Rectal smooth muscle tissue (tissue), 1 donor: ENCODE measurements around the gene TRIM33.
"Not testable (repeated sequence)": the region's sequence is repeated elsewhere in the genome, so short reads cannot be mapped to it uniquely, and the experiment has no call there.

Experiments used
- H3K27ac ChIP-seq: one replicate; pipeline ENCODE4 v1.7.0; 2013; ENCODE audit warnings: low read depth, low read length, inconsistent platforms
- H3K27me3 ChIP-seq: one replicate; pipeline ENCODE4 v1.7.0; 2013; ENCODE audit warnings: low read length; ENCODE audit not compliant: control insufficient read depth, insufficient read depth
- H3K36me3 ChIP-seq: one replicate; pipeline ENCODE4 v1.7.0; 2013; ENCODE audit warnings: low read length; ENCODE audit not compliant: control insufficient read depth, insufficient read depth
- H3K4me1 ChIP-seq: one replicate; pipeline ENCODE4 v1.7.0; 2013; ENCODE audit warnings: low read length; ENCODE audit not compliant: control insufficient read depth, insufficient read depth
- H3K4me3 ChIP-seq: one replicate; pipeline ENCODE4 v1.7.0; 2013; ENCODE audit warnings: low read length
- H3K9ac ChIP-seq: one replicate; pipeline ENCODE4 v1.7.0; 2013; ENCODE audit warnings: low read length

TRIM33 gene

GRCh38 chr1:114456586-114456985 is 54.4 kb downstream of the TRIM33 start:
- Histone ChIP-seq H3K9ac (no peak overlapping the region), H3K4me1 (no peaks in the 10 kb centered on the region), H3K4me3 (no peak overlapping the region), H3K36me3 (peaks cover 5% of the 10 kb centered on the region), H3K27ac (no peak overlapping the region), H3K27me3 (no peaks in the 10 kb centered on the region)

- Histone ChIP-seq H3K27ac (no peak overlapping the region), H3K9ac (no peak overlapping the region), H3K4me1 (no peaks in the 10 kb centered on the region), H3K36me3 (peaks cover 5% of the 10 kb centered on the region), H3K27me3 (no peaks in the 10 kb centered on the region), H3K4me3 (no peak overlapping the region)
These were observed 55.8 kb downstream of the TRIM33 start for GRCh38 chr1:114455102-114455785.

GRCh38 chr1:114454539-114454938 is 56.5 kb downstream of the TRIM33 start:
- Histone ChIP-seq H3K9ac (no peak overlapping the region), H3K27ac (no peak overlapping the region), H3K4me3 (no peak overlapping the region), H3K27me3 (no peaks in the 10 kb centered on the region), H3K36me3 (peaks cover 5% of the 10 kb centered on the region), H3K4me1 (no peaks in the 10 kb centered on the region)

- no peaks in the 10 kb centered on the region for H3K4me1 ChIP-seq
- no peak overlapping the region for H3K4me3 ChIP-seq
- peaks cover 8% of the 10 kb centered on the region for H3K36me3 ChIP-seq
- no peak overlapping the region for H3K27ac ChIP-seq
- H3K9ac ChIP-seq, result no peak overlapping the region
- H3K27me3 ChIP-seq, result no peaks in the 10 kb centered on the region
These were observed 57.6 kb downstream of the TRIM33 start for GRCh38 chr1:114453361-114453784.

GRCh38 chr1:114448370-114449036 is 62.5 kb downstream of the TRIM33 start:
- H3K4me3 ChIP-seq, result no peak overlapping the region
- peaks cover 4% of the 10 kb centered on the region for H3K36me3 ChIP-seq
- H3K27me3 ChIP-seq, result no peaks in the 10 kb centered on the region
- no peak overlapping the region for H3K9ac ChIP-seq
- H3K27ac ChIP-seq, result no peak overlapping the region
- H3K4me1 ChIP-seq, result no peaks in the 10 kb centered on the region

- Histone ChIP-seq H3K27me3 (no peaks in the 10 kb centered on the region), H3K9ac (no peak overlapping the region), H3K36me3 (peaks cover 3% of the 10 kb centered on the region), H3K4me3 (no peak overlapping the region), H3K27ac (no peak overlapping the region), H3K4me1 (no peaks in the 10 kb centered on the region)
These were observed 64.8 kb downstream of the TRIM33 start for GRCh38 chr1:114446198-114446597.

- not testable (repeated sequence) for H3K27ac ChIP-seq, H3K4me3 ChIP-seq, H3K27me3 ChIP-seq, H3K9ac ChIP-seq, H3K4me1 ChIP-seq, H3K36me3 ChIP-seq
These were observed 67.8 kb downstream of the TRIM33 start for GRCh38 chr1:114443226-114443625.

GRCh38 chr1:114441332-114441731 is 69.7 kb downstream of the TRIM33 start:
- Histone ChIP-seq H3K27ac (no peak overlapping the region), H3K4me1 (no peaks in the 10 kb centered on the region), H3K27me3 (no peaks in the 10 kb centered on the region), H3K36me3 (no peaks in the 10 kb centered on the region), H3K4me3 (no peak overlapping the region), H3K9ac (no peak overlapping the region)

GRCh38 chr1:114439369-114439768 is 71.6 kb downstream of the TRIM33 start:
- Histone ChIP-seq H3K4me3 (no peak overlapping the region), H3K27me3 (no peaks in the 10 kb centered on the region), H3K27ac (no peak overlapping the region), H3K9ac (no peak overlapping the region), H3K4me1 (no peaks in the 10 kb centered on the region), H3K36me3 (no peaks in the 10 kb centered on the region)

- H3K27ac ChIP-seq, result no peak overlapping the region
- H3K36me3 ChIP-seq, result no peaks in the 10 kb centered on the region
These were observed 73.2 kb downstream of the TRIM33 start for GRCh38 chr1:114437812-114438211.

GRCh38 chr1:114436799-114437198 is 74.2 kb downstream of the TRIM33 start:
- H3K4me3 ChIP-seq, result no peak overlapping the region
- no peaks in the 10 kb centered on the region for H3K4me1 ChIP-seq
- H3K27ac ChIP-seq, result no peak overlapping the region
- H3K36me3 ChIP-seq, result no peaks in the 10 kb centered on the region
- H3K27me3 ChIP-seq, result no peaks in the 10 kb centered on the region
- H3K9ac ChIP-seq, result no peak overlapping the region

More at GRCh38 chr1:114437812-114438211, 73.2 kb downstream of the TRIM33 start:
- Histone ChIP-seq H3K4me1 (no peaks in the 10 kb centered on the region), H3K4me3 (no peak overlapping the region), H3K9ac (no peak overlapping the region), H3K27me3 (no peaks in the 10 kb centered on the region)

- H3K27ac ChIP-seq, result no peak overlapping the region
- no peaks in the 10 kb centered on the region for H3K27me3 ChIP-seq
- H3K9ac ChIP-seq, result no peak overlapping the region
These were observed 75.8 kb downstream of the TRIM33 start for GRCh38 chr1:114435088-114435715.

More at GRCh38 chr1:114435088-114435715, 75.8 kb downstream of the TRIM33 start:
- H3K4me3 ChIP-seq, result no peak overlapping the region
- H3K36me3 ChIP-seq, result peaks cover 2% of the 10 kb centered on the region
- H3K4me1 ChIP-seq, result peaks cover 2% of the 10 kb centered on the region
